H9 (cell line): ENCODE results near the gene HAND1. TPM values are rescaled to one million over a fixed set of nuclear protein-coding genes. Genes with fewer than 3 reads are reported as not detected.
A peak's percentile ranks its signal among the peaks of the same experiment; 100 is the strongest.

Source experiments
- DNase-seq: peaks from one replicate; pipeline ENCODE4 v3.0.0-alpha.2; 2017
- H2AFZ ChIP-seq: one replicate; pipeline ENCODE4 v1.6.1; 2013; ENCODE audit warnings: mild to moderate bottlenecking, low read length, control low read depth, moderate library complexity
- H2AK5ac ChIP-seq: 2 replicates; pipeline ENCODE4 v1.6.1; 2013; ENCODE audit warnings: low read length, control low read depth, mixed read lengths; ENCODE audit not compliant: insufficient read length
- H2BK120ac ChIP-seq: one replicate; pipeline ENCODE4 v1.6.1; 2013; ENCODE audit warnings: low read depth, mild to moderate bottlenecking, low read length, control low read depth, inconsistent platforms; ENCODE audit not compliant: poor library complexity, severe bottlenecking
- H2BK12ac ChIP-seq: 2 replicates; pipeline ENCODE4 v1.6.1; 2013; ENCODE audit warnings: low read length, control low read depth, mixed read lengths, low read depth; ENCODE audit not compliant: insufficient read length
- H2BK15ac ChIP-seq: 2 replicates; pipeline ENCODE4 v1.6.1; 2013; ENCODE audit warnings: low read depth, low read length, control low read depth
- H2BK20ac ChIP-seq: one replicate; pipeline ENCODE4 v1.6.1; 2013; ENCODE audit warnings: low read depth, mild to moderate bottlenecking, low read length, control low read depth, inconsistent platforms; ENCODE audit not compliant: poor library complexity, severe bottlenecking
- H2BK5ac ChIP-seq: 2 replicates; pipeline ENCODE4 v1.6.1; 2013; ENCODE audit warnings: low read length, control low read depth, mixed read lengths; ENCODE audit not compliant: insufficient read length
- H3K14ac ChIP-seq: 2 replicates; pipeline ENCODE4 v1.6.1; 2013; ENCODE audit warnings: low read length, control low read depth; ENCODE audit not compliant: insufficient read depth
- H3K18ac ChIP-seq: 2 replicates; pipeline ENCODE4 v1.6.1; 2013; ENCODE audit warnings: low read depth, mild to moderate bottlenecking, mixed read lengths, low read length, control low read depth; ENCODE audit not compliant: insufficient read length
- H3K23ac ChIP-seq: 2 replicates; pipeline ENCODE4 v1.6.1; 2013; ENCODE audit warnings: low read length, control low read depth, mixed read lengths, low read depth; ENCODE audit not compliant: insufficient read length
- H3K23me2 ChIP-seq: 2 replicates; pipeline ENCODE4 v1.6.1; 2013; ENCODE audit warnings: low read depth, mild to moderate bottlenecking, mixed read lengths, low read length, control low read depth; ENCODE audit not compliant: insufficient read length, poor library complexity, severe bottlenecking
- H3K27ac ChIP-seq: 2 replicates; pipeline ENCODE4 v1.5.1; 2013; ENCODE audit warnings: low read length, control low read depth, mixed read lengths, low read depth; ENCODE audit not compliant: insufficient read length
- H3K27me3 ChIP-seq: 2 replicates; pipeline ENCODE4 v1.6.1; 2013; ENCODE audit warnings: low read length, control low read depth, inconsistent platforms; ENCODE audit not compliant: insufficient read depth
- H3K4ac ChIP-seq: 2 replicates; pipeline ENCODE4 v1.6.1; 2013; ENCODE audit warnings: low read depth, mild to moderate bottlenecking, control low read depth, inconsistent platforms, low read length, moderate library complexity
- H3K4me1 ChIP-seq: 2 replicates; pipeline ENCODE4 v1.6.1; 2013; ENCODE audit warnings: low read length, control low read depth, inconsistent platforms; ENCODE audit not compliant: insufficient read depth
- H3K4me2 ChIP-seq: 2 replicates; pipeline ENCODE4 v1.6.1; 2013; ENCODE audit warnings: low read length, control low read depth, mixed read lengths; ENCODE audit not compliant: insufficient read length, insufficient read depth
- H3K56ac ChIP-seq: 2 replicates; pipeline ENCODE4 v1.6.1; 2013; ENCODE audit warnings: low read depth, mild to moderate bottlenecking, mixed read lengths, low read length, control low read depth; ENCODE audit not compliant: insufficient read length
- H3K79me1 ChIP-seq: 2 replicates; pipeline ENCODE4 v1.6.1; 2013; ENCODE audit warnings: low read depth, mild to moderate bottlenecking, moderate library complexity, low read length, control low read depth, inconsistent platforms; ENCODE audit not compliant: insufficient read depth, poor library complexity, severe bottlenecking
- H3K79me2 ChIP-seq: 2 replicates; pipeline ENCODE4 v1.6.1; 2013; ENCODE audit warnings: low read length, control low read depth, inconsistent platforms; ENCODE audit not compliant: insufficient read depth
- H3K9ac ChIP-seq: 2 replicates; pipeline ENCODE4 v1.6.1; 2013; ENCODE audit warnings: low read length, control low read depth, mixed read lengths; ENCODE audit not compliant: insufficient read length; ENCODE audit errors: extremely low read depth
- H3K9me3 ChIP-seq: one replicate; pipeline ENCODE4 v1.6.1; 2013; ENCODE audit warnings: low read depth, low read length, inconsistent platforms; ENCODE audit not compliant: control insufficient read depth
- H3T11ph ChIP-seq: one replicate; pipeline ENCODE4 v1.6.1; 2013; ENCODE audit warnings: mild to moderate bottlenecking, low read length, control low read depth, inconsistent platforms
- H4K20me1 ChIP-seq: one replicate; pipeline ENCODE4 v1.6.1; 2013; ENCODE audit not compliant: control insufficient read depth, insufficient read length, insufficient read depth
- H4K5ac ChIP-seq: 2 replicates; pipeline ENCODE4 v1.6.1; 2013; ENCODE audit warnings: low read depth, mild to moderate bottlenecking, mixed read lengths, low read length, control low read depth; ENCODE audit not compliant: insufficient read length
- H4K8ac ChIP-seq: replicated peaks from 2 replicates; pipeline ENCODE4 v1.6.1; 2013; ENCODE audit warnings: low read length, control low read depth, mixed read lengths, low read depth; ENCODE audit not compliant: insufficient read length
- H4K91ac ChIP-seq: 2 replicates; pipeline ENCODE4 v1.6.1; 2013; ENCODE audit warnings: low read depth, mild to moderate bottlenecking, moderate library complexity, mixed read lengths, low read length, control low read depth; ENCODE audit not compliant: insufficient read length
- H3K27ac Mint-ChIP-seq, 3 experiments: 2 replicates in 2 of 3; 3 replicates in 1 of 3; pipeline ENCODE4 v1.8.0; 2020 to 2021; ENCODE audit warnings: mixed read lengths in 3 of 3, mild to moderate bottlenecking in 1 of 3, moderate library complexity in 1 of 3
- H3K27me3 Mint-ChIP-seq: 2 replicates; pipeline ENCODE4 v1.8.0; 2021; ENCODE audit warnings: low read depth, mild to moderate bottlenecking, moderate library complexity, mixed read lengths
- H3K36me3 Mint-ChIP-seq, 3 experiments: 2 replicates in 2 of 3; 3 replicates in 1 of 3; pipeline ENCODE4 v1.8.0; 2020 to 2021; ENCODE audit warnings: low read depth in 3 of 3, mixed read lengths in 3 of 3; ENCODE audit not compliant: insufficient read depth in 1 of 3
- H3K4me1 Mint-ChIP-seq, 2 experiments: 2 replicates each; pipeline ENCODE4 v1.8.0; 2020; ENCODE audit warnings: mixed read lengths in 2 of 2
- H3K4me3 Mint-ChIP-seq, 2 experiments: 2 replicates in 1 of 2; 3 replicates in 1 of 2; pipeline ENCODE4 v1.8.0; 2020 to 2021; ENCODE audit warnings: mild to moderate bottlenecking in 2 of 2, mixed read lengths in 2 of 2, moderate library complexity in 1 of 2
- H3K9me3 Mint-ChIP-seq, 2 experiments: 2 replicates in 1 of 2; 3 replicates in 1 of 2; pipeline ENCODE4 v1.8.0; 2020; ENCODE audit warnings: mild to moderate bottlenecking in 2 of 2, mixed read lengths in 2 of 2, moderate library complexity in 1 of 2
- CTCF ChIP-seq: fragments of 200-600 bp; sonication (generic); conservative IDR thresholded peaks from 3 replicates; pipeline ENCODE4 v1.8.0; 2021; ENCODE audit warnings: antibody characterized with exemption, mild to moderate bottlenecking
- WGBS: extraction: QIAGEN DNeasy Blood & Tissue Kit; methylation state at CpG from one replicate; pipeline ENCODE4 v1.1.7; 2013; ENCODE audit warnings: missing lambda C conversion rate, low lambda C conversion rate, mixed read lengths; ENCODE audit not compliant: insufficient read length; ENCODE audit errors: extremely low coverage; 5-methylcytosine and 5-hydroxymethylcytosine counted together
- total RNA-seq: library from RNA; stranded (reverse); gene quantifications from 2 replicates; pipeline ENCODE4 v1.2.1, GENCODE V29; 2021

Gene HAND1
- total RNA-seq, 1 experiment from 2014 or later: not detected

- H3K4me1 Mint-ChIP-seq: peaks cover 53 to 71% of the 10 kb centered on the region in 2 experiments
- Histone ChIP-seq H3K27ac (no peak overlapping the region), H3K23ac (no peak overlapping the region), H3K14ac (no peak overlapping the region), H2BK12ac (no peak overlapping the region), H3K9me3 (no peaks in the 10 kb centered on the region), H2BK20ac (no peak overlapping the region), H3K9ac (no peak overlapping the region), H2AFZ (no peak overlapping the region), H3K23me2 (no peaks in the 10 kb centered on the region), H3T11ph (no peak overlapping the region), H3K27me3 (peaks cover 82% of the 10 kb centered on the region), H2BK5ac (no peak overlapping the region), H3K18ac (no peak overlapping the region), H4K91ac (no peak overlapping the region), H2AK5ac (no peak overlapping the region), H2BK15ac (no peak overlapping the region), H3K4me1 (no peaks in the 10 kb centered on the region; the same call in none of the 2 replicates), H3K4ac (no peak overlapping the region), H4K5ac (no peak overlapping the region), H3K79me2 (no peaks in the 10 kb centered on the region), H4K20me1 (peaks cover 2% of the 10 kb centered on the region), H4K8ac (no peak overlapping the region), H3K79me1 (no peaks in the 10 kb centered on the region), H3K4me2 (peak overlapping the region; percentile 17), H3K56ac (no peak overlapping the region), H2BK120ac (no peak overlapping the region)
- DNase-seq: no peak
- TF ChIP-seq CTCF: no peak
- WGBS: no CpG with 5 or more reads among the region's 15 CpGs
- peaks cover 0 to 3% (median 0%) of the 10 kb centered on the region in 3 experiments; a peak in 1 of 7 replicates for H3K36me3 Mint-ChIP-seq
- H3K9me3 Mint-ChIP-seq: peaks cover 0 to 2% of the 10 kb centered on the region in 2 experiments; a peak in 3 of 5 replicates
- peak overlapping the region in 1 of 2 experiments; percentile 54; a peak in 1 of 5 replicates for H3K4me3 Mint-ChIP-seq
- H3K27ac Mint-ChIP-seq: no peak overlapping the region
- H3K27me3 Mint-ChIP-seq: peaks cover 98% of the 10 kb centered on the region
Observed at GRCh38 chr5:154484393-154485095, 6.5 kb upstream of the HAND1 start.
